HG03571 (cell line): Measurements from ENCODE around the gene DLX2.

Experiments
- ATAC-seq: cut with Tn5 transposase; IDR thresholded peaks from one replicate; pipeline ENCODE4 v1.9.1; 2021; ENCODE audit not compliant: unreplicated experiment

Gene DLX2

DNA sequence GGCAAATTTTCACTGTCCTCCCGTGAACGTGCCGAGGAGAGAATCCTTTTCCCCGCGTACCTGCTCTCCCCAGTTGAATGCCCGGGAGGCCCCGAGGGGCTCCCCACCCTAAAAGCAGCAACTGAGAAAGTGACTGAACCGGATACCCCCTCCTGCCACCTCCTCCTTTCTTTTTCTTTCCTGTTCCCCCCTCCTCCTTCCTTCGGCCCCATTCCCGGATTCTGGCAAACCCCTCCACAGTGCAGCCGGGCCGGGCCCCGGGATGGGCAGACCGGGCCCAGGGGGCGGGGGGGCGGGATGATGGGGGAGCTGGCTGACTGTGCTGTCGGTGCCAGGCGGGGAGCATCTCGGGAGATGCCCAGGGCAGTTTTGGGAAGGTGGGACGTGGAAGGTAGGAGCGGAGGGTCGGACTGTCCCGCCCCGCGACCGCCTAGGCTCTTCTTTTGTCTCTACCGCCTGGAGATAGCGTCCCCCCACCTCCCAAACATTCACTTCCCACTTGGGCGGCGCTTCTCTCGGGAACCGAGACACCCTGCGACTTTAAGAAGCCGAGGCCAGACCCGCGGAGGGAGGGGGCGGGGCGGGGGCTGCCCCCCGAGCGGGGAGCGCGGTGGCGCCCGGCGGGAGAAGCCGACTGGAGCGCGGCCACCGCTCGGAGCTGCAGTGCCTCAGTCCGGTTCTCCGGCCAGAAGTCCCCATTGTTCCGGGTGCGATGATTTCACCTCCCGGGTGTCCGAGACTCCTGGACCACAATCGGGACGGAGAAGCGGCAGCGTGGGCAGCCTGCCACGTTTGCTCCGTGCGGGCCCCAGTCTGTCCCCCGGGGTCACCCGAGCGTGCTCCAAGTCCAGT, 8.2 kb downstream of the DLX2 start:
- no peak for ATAC-seq

DNA sequence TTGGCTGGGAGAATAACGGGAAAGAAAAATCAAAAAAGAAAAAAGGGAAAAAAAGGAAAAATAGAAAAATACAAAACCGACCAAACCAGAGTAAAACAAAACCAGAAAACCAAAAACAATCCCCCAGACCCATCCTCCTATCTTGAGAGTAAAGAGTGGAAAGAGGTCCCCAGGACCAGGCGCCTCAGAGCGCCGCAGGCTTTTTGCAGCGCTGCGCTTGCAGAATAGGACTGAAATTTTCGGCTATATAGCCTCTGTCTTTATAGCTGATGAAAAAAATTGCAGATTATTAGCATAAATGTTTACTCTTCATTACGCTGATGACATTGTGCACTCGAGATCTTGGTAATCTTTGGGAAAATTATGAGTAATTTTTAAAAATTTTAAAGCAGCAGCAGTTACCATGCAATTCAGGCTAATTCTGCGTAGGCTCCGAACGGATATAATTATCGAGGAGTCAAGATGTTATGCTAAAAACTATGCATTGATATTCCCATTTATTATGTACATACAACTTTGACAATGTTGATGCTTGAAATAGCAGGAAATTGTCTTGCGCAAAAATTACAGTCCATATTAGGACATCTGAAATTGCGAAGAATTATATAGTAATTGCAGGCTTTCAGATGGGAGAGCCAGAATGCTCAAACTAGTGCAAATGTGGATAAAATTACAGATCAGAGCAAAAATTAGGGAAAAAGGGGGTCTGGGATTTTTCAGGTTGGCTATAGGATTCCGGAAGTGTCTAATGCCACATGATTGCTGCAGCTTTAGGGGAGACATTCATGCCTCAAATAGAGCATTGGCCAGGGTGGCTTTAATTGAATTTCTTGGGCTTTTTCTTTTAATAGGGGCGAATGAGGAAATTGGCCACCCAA, 9.0 kb downstream of the DLX2 start:
- no peak for ATAC-seq

DNA sequence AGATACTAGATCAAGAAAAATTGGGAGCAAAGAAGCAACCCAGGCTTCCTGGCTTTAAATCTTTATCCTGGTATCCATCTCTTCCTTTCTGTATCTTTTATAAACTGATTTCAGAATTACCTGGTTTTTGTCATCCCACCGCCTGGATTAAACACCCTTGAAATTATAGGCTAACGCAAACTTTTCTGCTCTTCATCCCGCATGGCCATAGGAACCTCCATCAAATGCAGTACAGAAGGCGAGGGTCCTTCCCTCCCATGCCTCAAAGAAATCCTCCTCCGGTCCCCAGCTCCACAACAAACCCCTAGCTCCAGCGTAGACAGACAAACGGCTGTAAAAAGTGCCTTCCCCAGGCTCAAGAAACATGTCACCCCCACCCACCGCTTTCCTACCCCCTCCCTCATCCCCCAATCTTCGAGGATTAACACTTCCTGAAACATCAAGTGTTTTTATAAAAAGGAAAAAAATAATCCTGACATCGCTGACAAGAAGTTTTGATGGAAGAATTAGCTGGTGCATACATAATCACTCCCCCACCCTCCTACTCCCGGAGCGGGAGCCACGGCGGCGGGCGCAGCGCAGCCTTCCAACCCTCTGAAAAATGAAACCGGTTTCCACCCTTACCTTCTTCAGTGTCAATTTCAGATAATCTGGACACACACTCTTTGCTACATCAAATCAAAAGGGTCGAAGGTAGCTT, 9.8 kb downstream of the DLX2 start:
- no peak for ATAC-seq

DNA sequence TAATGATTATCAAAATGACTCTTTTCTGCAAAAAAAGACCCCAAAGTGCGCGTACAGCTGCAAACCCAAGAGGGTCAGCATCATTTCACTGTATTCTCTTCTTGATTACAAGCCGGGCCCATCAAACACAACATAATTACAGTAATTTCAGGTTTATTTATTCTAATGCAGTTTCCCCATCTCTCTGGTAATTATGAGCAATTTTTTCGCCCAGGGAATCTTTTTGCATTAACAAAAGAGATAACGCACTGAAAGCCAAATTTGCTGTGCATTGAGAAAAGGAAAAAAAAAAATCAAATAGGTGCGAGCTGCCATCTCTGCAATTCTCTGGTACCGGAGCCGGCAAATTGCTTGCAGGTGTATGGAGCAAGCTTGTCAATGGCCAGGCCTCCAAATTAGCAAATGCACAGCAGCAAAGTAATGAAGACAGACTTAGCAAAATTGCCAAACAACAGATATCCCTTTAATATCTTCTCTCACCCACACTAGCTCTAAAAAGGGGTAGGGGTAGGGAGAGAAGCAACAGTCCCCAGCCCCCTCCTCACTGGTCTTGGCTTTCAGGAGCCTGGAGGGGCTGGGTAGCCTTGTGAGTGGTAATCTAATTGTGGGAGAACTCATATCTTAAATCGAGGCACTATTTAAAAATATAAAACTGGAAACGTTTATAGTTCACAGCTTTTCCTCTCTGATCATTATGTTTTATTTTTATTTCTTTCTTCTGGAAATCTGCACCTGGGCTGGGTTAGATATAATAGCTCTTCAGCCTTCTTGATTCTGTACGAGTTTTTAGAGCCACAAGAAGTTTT, 10.7 kb downstream of the DLX2 start:
- no peak for ATAC-seq

DNA sequence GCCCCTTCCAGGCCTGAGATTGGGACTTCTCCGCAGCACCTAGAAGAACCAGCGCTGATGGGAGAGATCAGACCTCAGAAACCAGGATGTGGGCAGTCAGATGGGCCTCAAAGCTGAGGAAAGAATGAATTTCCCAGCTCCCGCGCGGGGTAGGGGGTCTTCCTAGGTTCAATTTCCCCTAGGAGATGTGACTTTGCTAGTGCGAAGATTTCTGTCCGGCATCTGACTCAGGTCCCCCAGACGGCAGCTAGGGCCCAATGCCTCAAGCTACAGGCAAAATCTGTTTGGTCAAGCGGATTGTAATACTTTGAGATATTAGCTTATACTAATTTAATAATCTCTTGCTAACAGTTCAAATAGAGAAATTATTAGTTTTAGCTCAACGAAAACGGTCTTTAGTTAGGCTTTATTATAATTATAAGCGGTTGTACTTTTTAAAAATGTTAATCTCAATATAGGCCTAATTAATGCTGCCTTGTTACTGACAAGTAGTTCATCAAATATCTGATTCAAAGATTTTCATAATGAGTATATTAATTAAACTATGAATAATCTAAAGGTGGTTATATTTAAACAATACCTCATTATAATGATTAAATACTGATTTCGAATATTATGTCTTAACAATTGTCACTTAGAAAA, 11.6 kb downstream of the DLX2 start:
- ATAC-seq: no peak

DNA sequence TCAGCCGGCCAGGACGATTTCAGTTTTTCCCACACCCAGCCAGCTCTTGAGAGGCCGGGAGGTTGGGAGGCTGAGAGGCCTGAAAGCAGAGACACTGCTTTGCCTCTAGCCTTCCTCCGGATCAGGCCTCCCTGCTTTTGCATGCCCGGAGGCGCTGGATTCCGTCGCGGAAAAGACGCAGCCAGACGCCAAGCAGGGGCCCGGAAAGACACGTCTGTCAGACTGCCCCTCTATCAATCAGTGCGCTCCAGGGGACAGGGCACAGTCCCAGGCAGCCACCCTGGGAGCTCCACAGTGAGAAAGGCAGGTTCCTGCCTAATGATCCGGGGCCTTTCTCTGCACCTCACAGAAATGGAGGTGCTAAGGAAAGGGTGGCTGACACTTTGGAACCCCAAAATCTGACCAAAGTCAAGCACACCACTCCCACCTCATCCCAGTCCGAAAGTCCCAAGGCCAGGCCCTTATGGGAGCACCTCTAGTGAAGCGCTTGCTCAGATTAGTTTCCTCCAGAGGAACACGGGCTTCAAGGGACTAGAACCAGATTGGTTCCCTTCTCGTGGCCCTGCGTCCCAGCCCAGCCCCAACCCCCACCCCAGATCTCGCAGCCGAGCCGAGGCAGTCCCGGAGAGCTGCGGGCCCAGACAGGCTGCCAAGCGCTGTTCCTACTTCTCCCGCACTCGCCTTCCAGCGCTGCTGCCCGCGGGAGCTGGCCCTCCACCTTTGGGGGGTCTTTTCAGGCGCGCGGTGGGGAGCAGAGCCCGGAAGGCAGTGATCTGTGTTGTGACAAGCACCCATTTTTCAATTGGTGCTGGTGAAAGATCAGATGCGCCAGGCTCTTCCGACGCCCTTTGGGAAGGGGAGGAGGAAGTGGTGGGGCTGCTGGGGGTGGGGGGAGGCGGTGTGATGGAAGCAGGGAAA, 12.4 kb downstream of the DLX2 start:
- no peak for ATAC-seq

DNA sequence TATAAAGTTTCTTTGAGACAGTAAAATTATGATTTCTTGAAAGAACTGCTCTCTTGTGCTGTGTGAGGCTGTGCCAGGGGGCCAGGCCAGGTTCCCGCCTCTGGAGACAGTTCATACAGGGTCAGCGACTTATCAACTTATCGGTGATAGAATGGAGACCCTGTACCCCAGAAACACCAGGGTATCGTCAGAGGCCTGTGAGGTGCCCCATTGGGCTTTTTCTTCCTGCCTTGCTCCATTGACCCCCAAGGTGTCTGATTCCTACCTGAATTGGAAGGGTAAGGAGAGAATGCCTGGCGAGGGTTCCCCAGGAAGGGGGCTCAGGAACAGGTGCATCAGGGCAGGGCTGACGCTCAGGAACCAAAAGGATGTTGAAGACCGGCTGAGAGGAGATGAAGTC, 13.1 kb downstream of the DLX2 start:
- ATAC-seq: no peak

DNA sequence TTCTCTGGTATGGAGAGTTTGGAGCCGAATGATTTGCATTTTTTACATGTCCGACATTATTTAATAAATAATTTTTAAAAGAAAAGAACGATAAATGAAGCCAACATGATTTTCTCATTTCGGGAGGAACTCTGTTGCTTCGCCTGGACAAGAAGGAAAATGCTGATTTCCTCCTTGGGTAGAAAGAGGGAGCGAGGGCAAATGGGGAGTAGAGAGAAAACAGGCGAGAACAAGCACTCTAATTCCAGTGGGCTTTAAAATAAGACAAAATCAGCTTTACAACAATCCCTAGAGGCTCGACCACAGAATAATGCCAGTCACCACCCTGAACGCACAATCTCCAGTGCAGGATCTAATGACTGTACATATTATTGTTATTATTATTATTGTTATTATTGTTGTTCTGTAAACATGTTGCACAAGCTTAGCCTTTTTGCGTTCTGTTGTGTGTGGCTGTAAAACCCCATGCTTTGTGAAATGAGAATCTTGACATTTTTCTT, 13.6 kb downstream of the DLX2 start:
- ATAC-seq: no peak

DNA sequence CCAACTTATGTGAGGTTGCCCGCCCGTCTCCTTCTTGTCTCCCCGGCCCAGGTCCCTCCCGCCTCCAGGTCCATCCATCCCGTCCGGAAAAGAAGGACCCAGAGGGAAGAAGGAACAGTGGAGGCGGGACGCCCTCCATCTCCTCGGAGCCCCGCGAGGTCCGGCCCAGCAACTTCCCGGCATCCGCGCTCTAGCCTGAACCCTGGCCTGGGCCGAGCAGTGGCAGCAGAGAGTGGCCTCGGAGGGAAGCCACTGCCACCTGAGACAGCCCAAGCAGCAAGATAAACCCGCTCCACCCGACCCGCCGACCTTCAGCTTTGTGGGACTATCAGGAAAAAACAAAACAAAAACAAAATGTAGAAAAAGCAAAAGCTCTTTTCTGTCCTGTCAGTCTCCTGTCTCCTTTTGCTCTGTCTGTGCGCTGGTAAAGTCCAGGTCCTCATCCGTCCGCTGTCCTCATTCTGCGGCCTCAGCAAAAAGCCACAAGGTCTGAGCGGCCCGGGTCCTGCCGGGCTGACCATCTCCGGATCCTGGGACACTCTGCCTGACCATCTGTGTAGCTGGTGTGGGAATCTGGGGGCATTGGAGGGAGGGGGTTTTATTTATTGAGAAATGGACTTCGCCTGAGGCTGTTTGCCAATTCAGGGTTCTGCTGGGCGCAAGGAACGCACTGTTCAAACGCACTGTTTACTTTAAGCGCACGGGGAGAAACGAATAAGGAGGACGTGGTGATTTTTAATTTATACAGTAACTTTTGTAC, 14.3 kb downstream of the DLX2 start:
- ATAC-seq: no peak

DNA sequence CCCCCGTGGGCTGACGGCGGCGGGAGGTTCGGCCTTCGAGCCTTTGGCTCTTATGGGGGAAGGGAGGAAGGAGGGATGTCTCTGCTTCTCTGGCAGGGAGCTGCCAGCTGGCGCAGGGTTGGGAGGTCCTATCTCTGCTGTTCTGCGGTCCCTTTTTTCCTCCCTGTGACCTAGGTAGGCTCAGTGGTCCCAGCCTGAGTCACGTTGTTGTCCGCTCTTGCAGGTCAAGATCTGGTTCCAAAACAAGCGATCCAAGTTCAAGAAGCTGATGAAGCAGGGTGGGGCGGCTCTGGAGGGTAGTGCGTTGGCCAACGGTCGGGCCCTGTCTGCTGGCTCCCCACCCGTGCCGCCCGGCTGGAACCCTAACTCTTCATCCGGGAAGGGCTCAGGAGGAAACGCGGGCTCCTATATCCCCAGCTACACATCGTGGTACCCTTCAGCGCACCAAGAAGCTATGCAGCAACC, 14.9 kb downstream of the DLX2 start:
- no peak for ATAC-seq

DNA sequence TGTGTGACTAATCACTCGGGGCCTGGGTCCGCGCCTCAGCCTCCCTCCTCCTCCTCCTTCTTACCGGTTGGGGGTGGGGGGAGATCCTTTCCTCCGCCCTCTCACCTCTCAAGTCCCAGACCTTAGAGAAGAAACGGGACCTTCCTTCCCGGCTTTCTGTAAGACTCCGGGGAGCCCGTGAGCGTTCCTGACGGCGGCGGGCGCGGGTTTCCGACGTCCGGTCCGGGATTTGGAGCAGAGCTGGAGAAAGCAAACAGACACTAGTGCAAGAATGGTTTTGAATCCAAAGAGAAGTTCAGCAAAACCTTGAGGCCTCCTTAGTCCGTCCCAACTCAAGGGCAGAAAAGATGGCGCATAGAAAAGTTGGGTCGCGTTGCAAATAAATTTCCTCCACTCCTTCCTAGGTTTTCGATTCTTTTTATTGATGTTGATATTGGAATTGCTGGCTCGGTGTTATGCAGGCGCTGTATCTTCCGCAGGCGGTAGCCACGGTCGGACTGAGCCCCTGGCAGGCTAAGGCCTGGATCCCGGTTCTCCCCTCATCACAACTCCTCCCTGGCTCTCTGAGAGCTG, 15.4 kb downstream of the DLX2 start:
- no peak for ATAC-seq

DNA sequence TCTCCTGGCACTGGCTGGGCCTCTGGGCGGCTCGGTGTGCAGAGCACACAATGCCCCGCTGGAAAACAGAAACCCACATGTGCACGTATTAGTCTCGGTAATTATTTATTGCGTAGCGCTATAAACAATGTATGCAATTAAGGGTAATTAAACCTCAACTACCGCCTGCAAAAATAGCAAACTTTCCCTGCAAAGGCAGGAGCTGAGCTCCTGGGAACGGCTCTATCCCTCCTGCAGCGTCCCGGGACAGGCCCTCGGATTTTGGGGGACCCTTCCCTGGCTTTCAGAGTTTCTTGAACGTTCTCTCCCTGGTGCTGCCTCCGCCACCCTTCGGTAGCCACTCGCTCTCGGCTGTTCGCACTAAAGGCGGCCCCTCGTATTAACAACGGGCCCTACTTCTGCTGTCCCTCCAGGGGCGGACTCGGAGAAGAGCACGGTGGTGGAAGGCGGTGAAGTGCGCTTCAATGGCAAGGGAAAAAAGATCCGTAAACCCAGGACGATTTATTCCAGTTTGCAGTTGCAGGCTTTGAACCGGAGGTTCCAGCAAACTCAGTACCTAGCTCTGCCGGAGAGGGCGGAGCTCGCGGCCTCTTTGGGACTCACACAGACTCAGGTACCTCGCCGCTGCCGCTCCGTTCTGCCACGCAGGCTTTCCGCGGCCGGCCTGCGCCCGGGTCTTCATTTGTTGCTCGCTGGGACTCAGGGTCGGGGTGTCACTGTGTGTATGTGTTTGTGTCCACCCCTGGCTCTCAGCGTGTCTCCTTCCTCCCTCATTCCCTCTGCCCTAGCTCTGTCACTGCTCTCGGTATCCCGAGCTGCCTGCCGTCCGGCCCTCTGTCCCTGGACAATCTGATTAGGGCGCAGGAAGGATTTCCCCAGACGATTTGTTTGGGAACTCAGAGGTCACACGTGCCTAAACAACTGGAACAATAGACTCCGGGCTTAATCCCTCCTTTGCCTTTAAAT, 16.2 kb downstream of the DLX2 start:
- no peak for ATAC-seq

DNA sequence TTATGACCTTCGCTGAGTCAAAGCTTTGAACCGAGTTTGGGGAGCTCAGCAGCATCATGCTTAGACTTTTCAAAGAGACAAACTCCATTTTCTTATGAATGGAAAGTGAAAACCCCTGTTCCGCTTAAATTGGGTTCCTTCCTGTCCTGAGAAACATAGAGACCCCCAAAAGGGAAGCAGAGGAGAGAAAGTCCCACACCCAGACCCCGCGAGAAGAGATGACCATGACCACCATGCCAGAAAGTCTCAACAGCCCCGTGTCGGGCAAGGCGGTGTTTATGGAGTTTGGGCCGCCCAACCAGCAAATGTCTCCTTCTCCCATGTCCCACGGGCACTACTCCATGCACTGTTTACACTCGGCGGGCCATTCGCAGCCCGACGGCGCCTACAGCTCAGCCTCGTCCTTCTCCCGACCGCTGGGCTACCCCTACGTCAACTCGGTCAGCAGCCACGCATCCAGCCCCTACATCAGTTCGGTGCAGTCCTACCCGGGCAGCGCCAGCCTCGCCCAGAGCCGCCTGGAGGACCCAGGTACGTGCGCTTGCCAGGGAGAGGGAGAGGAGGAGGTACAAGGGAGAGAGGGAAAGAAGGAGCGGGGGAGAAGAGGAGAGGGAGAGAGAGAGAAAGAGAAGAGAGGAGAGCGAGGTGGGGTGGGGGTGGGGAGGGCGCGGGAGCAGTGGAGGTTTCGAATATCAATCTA, 17.1 kb downstream of the DLX2 start, which contains the start of gene DLX1:
Gene DLX1, plus strand, starts transcription at position 48 of the 700 bp plus-strand sequence. Its CDS starts 171 bp downstream, at position 219.
- peak; percentile 15 for ATAC-seq

DNA sequence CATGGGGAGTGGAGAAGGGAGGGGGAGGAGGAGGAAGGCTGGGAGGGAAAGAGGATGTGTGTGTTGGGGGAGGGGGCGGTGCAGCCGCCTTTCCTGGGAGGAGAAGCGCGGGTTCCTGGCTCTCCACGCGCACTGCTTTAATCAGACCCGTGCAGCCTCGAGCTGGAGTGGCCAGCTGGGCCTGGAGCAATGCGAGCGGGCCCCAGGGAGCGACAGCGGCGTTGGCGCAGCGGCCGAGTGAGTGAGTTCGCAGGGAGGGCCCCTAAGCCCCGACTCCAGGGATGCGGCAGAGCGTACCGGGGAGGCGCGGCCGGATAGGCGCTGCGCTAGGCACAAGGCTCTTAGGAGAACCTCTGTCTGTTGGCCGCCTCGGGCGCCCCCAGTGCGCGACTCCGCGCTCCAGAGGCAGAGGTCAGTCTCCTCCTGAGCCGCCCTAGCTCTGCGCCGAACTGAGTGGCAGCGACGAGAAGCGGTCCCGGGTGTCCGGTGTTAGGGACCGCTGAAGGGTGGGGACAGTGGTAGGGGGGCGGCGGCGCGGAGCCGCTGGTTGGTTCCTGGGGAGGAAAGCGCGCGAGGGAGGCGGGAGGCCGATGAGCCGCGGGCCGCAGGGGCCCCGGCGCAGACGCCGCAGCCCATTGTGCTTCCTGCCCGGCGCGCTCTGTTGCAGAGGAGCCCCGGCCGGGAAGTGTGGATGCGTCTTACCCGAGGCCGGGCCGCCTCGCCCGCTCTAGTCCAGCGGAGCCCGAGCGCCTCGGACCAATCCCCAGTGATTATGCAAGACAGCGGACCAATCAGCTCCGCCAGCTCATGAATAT, 17.8 kb downstream of the DLX2 start:
- peak; percentile 86 for ATAC-seq

DNA sequence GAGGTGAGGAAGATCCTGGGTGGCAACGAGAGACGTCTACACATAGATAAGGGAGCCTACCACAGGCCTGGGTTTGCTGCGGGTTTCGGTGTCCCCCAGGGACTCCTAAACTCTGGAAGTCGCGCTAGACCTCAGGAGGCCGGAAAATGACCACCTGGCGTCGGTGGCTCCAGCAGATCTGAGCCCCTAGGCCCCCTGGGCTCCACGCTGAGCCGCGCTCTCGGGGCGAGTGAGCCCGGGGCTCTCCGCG, 18.4 kb downstream of the DLX2 start:
- no peak for ATAC-seq
